OCI-LY3 (cell line): ENCODE measurements around the gene ETV6.

Experiments used
- H2AFZ ChIP-seq: fragments of 200-600, 300-600 bp; shearing (Covaris generic); 2 replicates; pipeline ENCODE4 v1.6.0; 2014; ENCODE audit warnings: antibody characterized with exemption, low read depth, low read length
- H3K27ac ChIP-seq: fragments of 200-600, 300-600 bp; sonication (generic); 2 replicates; pipeline ENCODE4 v1.5.1; 2014; ENCODE audit warnings: mild to moderate bottlenecking, low read length, moderate library complexity, mixed read lengths
- H3K27me3 ChIP-seq: fragments of 200-600, 300-600 bp; sonication (generic); 2 replicates; pipeline ENCODE4 v1.6.1; 2014; ENCODE audit warnings: low read depth, low read length, mixed read lengths
- H3K36me3 ChIP-seq: fragments of 200-600, 300-600 bp; sonication (generic); replicated peaks from 2 replicates; pipeline ENCODE3; 2014; ENCODE audit warnings: low read depth, low read length, mixed read lengths
- H3K4me1 ChIP-seq: fragments of 300-600, 200-600 bp; sonication (generic); 2 replicates; pipeline ENCODE4 v1.6.1; 2014; ENCODE audit warnings: low read length, mixed read lengths
- H3K4me2 ChIP-seq: fragments of 200-600, 300-600 bp; sonication (generic); 2 replicates; pipeline ENCODE4 v1.6.1; 2014; ENCODE audit warnings: low read length, mixed read lengths
- H3K4me3 ChIP-seq: fragments of 300-600, 200-600 bp; sonication (generic); 2 replicates; pipeline ENCODE4 v1.5.1; 2014; ENCODE audit warnings: antibody characterized with exemption, mild to moderate bottlenecking, low read length, moderate library complexity
- H3K79me2 ChIP-seq: fragments of 300-600, 200-600 bp; shearing (Covaris generic); 2 replicates; pipeline ENCODE4 v1.6.1; 2014; ENCODE audit warnings: mild to moderate bottlenecking, low read length, mixed read lengths
- H3K9ac ChIP-seq: fragments of 300-600, 200-600 bp; shearing (Covaris generic); 2 replicates; pipeline ENCODE4 v1.6.0; 2014; ENCODE audit warnings: mild to moderate bottlenecking, low read length, moderate library complexity
- H3K9me3 ChIP-seq: fragments of 200-600, 300-600 bp; shearing (Covaris generic); 2 replicates; pipeline ENCODE4 v1.6.1; 2014; ENCODE audit warnings: low read length, mixed read lengths; ENCODE audit not compliant: insufficient read depth
- H4K20me1 ChIP-seq: fragments of 200-600, 300-600 bp; sonication (generic); 2 replicates; pipeline ENCODE4 v1.6.1; 2016; ENCODE audit warnings: low read length, mixed read lengths; ENCODE audit not compliant: insufficient read depth
- EZH2phosphoT487 ChIP-seq: fragments of 200-600 bp; shearing (Covaris generic); IDR thresholded peaks from 2 replicates; pipeline ENCODE4 v1.6.1; 2018; ENCODE audit warnings: antibody characterized with exemption, mixed run types, low read depth
- TF ChIP-seq, protein P1 (sequence below): fragments of 200-600, 300-600 bp; sonication (generic); IDR thresholded peaks from 2 replicates; pipeline ENCODE4 v1.5.1; 2014; ENCODE audit warnings: antibody characterized with exemption, low read length, low read depth

Gene ETV6

DNA sequence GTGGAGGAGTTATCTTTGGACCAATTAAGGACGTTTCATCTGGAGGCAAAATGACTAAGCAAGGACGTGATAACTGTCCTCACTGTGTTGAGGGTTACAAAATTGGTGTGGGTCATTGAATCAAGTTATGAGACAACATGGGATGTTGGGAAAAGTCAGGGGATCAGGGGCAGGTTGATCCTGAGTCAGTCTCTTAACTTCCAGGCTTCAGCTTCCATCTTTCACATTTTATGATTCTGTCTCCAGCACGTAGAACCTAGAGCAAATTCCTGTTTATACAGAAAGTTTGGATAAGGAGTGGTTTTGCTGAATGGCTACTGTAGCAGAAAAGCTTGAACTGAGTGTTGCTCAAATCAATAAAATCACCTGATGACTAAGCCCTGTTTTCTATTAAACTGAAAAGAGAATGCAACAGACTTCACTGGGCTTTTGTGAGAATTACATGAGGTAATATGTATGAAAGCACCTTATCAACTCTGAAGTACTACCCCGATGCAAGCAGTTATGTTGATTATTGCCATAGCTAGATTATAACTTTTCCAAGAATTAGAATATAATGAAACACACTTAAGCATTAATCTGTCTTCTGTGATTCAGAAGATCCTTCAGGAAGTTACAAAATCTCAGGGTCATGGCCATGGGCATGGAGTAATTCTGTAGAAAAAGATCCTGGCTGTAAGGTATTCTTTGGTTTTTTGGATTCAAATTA lies 184.8 kb downstream of the ETV6 start:
- peaks cover 96% of the 10 kb centered on the region for H3K4me1 ChIP-seq
- H3K27me3 ChIP-seq: no peaks in the 10 kb centered on the region
- TF ChIP-seq EZH2phosphoT487: no peak
- TF ChIP-seq, protein P1, sequence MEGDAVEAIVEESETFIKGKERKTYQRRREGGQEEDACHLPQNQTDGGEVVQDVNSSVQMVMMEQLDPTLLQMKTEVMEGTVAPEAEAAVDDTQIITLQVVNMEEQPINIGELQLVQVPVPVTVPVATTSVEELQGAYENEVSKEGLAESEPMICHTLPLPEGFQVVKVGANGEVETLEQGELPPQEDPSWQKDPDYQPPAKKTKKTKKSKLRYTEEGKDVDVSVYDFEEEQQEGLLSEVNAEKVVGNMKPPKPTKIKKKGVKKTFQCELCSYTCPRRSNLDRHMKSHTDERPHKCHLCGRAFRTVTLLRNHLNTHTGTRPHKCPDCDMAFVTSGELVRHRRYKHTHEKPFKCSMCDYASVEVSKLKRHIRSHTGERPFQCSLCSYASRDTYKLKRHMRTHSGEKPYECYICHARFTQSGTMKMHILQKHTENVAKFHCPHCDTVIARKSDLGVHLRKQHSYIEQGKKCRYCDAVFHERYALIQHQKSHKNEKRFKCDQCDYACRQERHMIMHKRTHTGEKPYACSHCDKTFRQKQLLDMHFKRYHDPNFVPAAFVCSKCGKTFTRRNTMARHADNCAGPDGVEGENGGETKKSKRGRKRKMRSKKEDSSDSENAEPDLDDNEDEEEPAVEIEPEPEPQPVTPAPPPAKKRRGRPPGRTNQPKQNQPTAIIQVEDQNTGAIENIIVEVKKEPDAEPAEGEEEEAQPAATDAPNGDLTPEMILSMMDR: no peak
- peaks cover 14% of the 10 kb centered on the region for H3K36me3 ChIP-seq
- H3K4me2 ChIP-seq: peak overlapping the region; percentile 64
- H4K20me1 ChIP-seq: no peaks in the 10 kb centered on the region
- H3K4me3 ChIP-seq: no peak overlapping the region
- H3K9me3 ChIP-seq: no peaks in the 10 kb centered on the region
- peak overlapping the region; percentile 89 for H3K9ac ChIP-seq
- H3K79me2 ChIP-seq: peaks cover 67% of the 10 kb centered on the region
- peak overlapping the region; percentile 97 for H3K27ac ChIP-seq
- no peak overlapping the region for H2AFZ ChIP-seq

DNA sequence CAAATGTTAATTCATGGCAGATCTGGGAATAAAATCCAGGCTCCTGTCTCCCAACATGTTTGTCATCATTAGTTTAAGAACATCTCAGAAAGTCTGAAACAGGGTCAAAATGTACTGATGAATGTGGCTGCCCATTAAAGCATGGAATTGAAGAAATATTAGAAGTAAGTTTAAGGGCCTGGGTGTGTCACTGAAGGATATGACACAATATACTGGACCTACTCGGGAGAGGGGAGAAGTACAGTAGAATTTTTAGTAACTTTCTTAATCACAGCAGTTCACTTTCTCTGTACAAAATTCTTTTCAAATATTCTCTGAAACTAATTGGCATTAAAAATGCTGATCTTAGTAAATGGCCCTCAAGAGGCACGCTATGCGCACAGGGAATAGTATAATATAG lies 185.5 kb downstream of the ETV6 start:
- Histone ChIP-seq H3K79me2 (peaks cover 61% of the 10 kb centered on the region), H3K27ac (peak overlapping the region; percentile 97)

DNA sequence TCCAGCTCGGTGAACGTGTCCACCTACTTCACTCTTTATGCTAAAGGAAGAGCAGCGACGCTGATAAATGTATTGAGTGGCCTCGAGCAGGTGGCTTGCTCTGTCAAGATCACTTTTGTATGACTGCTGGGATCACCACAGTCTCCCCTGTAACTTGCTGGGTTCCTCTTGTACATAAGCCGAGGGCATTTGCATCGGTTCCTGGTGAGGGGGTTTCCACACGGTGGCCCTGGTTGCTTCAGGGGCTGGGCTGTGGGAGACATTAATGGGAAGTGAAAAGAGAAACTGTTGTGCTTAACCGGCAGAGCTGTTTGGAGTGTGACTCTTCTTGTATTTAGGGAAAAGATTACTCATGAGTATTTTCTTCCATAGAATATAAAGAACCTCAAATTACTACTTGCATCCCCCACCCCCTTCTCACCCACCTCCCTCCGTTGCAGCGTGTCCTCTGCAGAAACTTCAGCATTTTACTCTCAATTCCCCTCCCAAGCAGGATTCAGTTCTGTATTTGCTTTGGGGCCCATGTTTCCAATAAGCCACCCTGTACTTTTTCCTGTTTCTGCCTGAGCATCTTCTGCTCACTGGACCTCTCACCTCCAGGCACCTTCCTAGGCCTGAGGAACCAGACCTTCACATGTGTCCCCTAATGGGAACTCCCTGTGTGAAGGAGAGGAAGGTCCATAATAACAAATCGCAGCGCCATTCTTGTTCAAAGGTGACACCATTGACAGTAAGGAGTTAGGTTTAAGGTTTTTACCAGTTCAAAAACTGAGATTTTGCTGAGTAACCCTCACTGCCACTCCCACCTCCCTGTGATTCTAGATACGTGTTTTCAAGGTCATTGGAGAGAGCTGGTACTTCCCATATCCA lies 187.0 kb downstream of the ETV6 start:
- H3K9ac ChIP-seq: peak overlapping the region; percentile 89
- peaks cover 87% of the 10 kb centered on the region for H3K4me1 ChIP-seq

More for the DNA sequence above, 185.5 kb downstream of the ETV6 start:
- Histone ChIP-seq H3K4me2 (peak overlapping the region; percentile 64), H3K4me3 (no peak overlapping the region), H3K36me3 (peaks cover 15% of the 10 kb centered on the region), H3K27me3 (no peaks in the 10 kb centered on the region), H4K20me1 (no peaks in the 10 kb centered on the region), H3K9ac (peak overlapping the region; percentile 89), H3K9me3 (no peaks in the 10 kb centered on the region), H3K4me1 (peaks cover 96% of the 10 kb centered on the region), H2AFZ (no peak overlapping the region)
- TF ChIP-seq EZH2phosphoT487: no peak
- TF ChIP-seq, protein P1: no peak

More for the DNA sequence above, 187.0 kb downstream of the ETV6 start:
- H3K4me2 ChIP-seq: peak overlapping the region; percentile 64
- H3K9me3 ChIP-seq: no peaks in the 10 kb centered on the region
- no peaks in the 10 kb centered on the region for H4K20me1 ChIP-seq
- no peaks in the 10 kb centered on the region for H3K27me3 ChIP-seq
- H3K27ac ChIP-seq: peak overlapping the region; percentile 97
- H3K36me3 ChIP-seq: peaks cover 25% of the 10 kb centered on the region
- H3K79me2 ChIP-seq: peaks cover 48% of the 10 kb centered on the region
- H3K4me3 ChIP-seq: peak overlapping the region; percentile 29
- H2AFZ ChIP-seq: no peak overlapping the region
- TF ChIP-seq, protein P1: no peak
- TF ChIP-seq EZH2phosphoT487: no peak; the same call in 1 of the 2 replicates
